Keratinocyte (primary cell): ENCODE results near the gene CEP68.

ENCODE experiments used
- CTCF ChIP-seq, 3 experiments: IDR thresholded peaks in 1 of 3; conservative IDR thresholded peaks in 1 of 3; optimal IDR thresholded peaks in 1 of 3; 2 replicates in 2 of 3; 3 replicates in 1 of 3; pipeline versions ENCODE3 to v1.5.1; 2011; ENCODE audit warnings: low read length in 3 of 3, mild to moderate bottlenecking in 3 of 3, moderate library complexity in 2 of 3, control low read depth in 1 of 3, inconsistent platforms in 1 of 3; ENCODE audit not compliant: insufficient read depth in 2 of 3; ENCODE audit errors: extremely low read depth in 1 of 3
- EZH2 ChIP-seq: IDR thresholded peaks from one replicate; pipeline ENCODE4 v1.6.1; 2012; ENCODE audit warnings: inconsistent platforms, mild to moderate bottlenecking, low read length, moderate library complexity

GRCh38 chr2:65024149-65024829, 31.9 kb upstream of the CEP68 start:
- TF ChIP-seq CTCF (optimal IDR thresholded peaks at IDR 0.05 in 1 of 3, IDR thresholded peaks at IDR 0.05 in 1 of 3, conservative IDR thresholded peaks at IDR 0.05 in 1 of 3; ENCODE audit: extremely low read depth in 1 of 3, insufficient read depth in 2 of 3, low read length in 3 of 3) (no peak), EZH2 (no peak)
